ENCODE results near the gene TMEM44. TPM values are rescaled to one million over a fixed set of nuclear protein-coding genes. Genes with fewer than 3 reads are reported as not detected.

Gene TMEM44
- total and polyA plus RNA-seq, 9 of the 15 experiments (the other 6 are each of a cell fraction or from before 2014, with no cell fraction given): 0.53 to 18.1 (median 11.3) TPM

DNA sequence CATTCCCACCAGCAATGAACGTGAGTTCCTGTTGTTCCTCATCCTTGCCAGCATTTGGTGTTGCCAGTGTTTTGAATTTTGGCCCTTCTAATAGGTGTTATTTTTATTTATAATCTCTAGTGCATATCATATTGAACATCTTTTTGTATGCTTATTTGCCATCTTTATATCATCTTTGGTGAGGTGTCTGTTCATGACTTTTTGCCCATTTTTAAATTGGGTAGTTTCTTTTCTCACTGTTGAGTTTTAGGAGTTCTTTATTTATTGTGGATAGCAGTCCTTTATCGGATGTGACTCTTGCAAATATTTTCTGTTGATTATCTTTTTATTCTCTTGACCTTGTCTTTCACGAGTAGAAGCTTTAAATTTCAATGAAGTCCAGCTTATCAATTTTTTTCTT lies 86.2 kb downstream of the TMEM44 start:
- Histone ChIP-seq H3K27ac (ENCODE audit: extremely low read depth, low read depth, low read length) (no peak overlapping the region), H3K36me3 (ENCODE audit: control insufficient read depth, insufficient read depth, low read length) (no peaks in the 10 kb centered on the region), H3K79me2 (ENCODE audit: control insufficient read depth, insufficient read depth, low read length) (no peaks in the 10 kb centered on the region), H3K9ac (ENCODE audit: insufficient read depth in 1 of 2, low read depth in 2 of 2, low read length in 2 of 2) (no peak overlapping the region), H2AFZ (ENCODE audit: low read depth, low read length) (no peak overlapping the region), H4K20me1 (replicated peaks; ENCODE audit: control insufficient read depth, insufficient read depth, low read length) (no peaks in the 10 kb centered on the region), H3K4me1 (replicated peaks in 1 of 2; ENCODE audit: control insufficient read depth in 2 of 2, insufficient read depth in 2 of 2, low read length in 2 of 2) (peaks cover 0 to 3% of the 10 kb centered on the region in 2 experiments; a peak in 1 of 5 replicates), H3K4me2 (ENCODE audit: insufficient read depth, low read length) (no peak overlapping the region), H3K9me1 (ENCODE audit: control insufficient read depth, insufficient read depth, low read length) (no peaks in the 10 kb centered on the region), H3K4me3 (no peak overlapping the region), H3K27me3 (ENCODE audit: control insufficient read depth in 2 of 2, insufficient read depth in 2 of 2, low read length in 2 of 2) (no peaks in the 10 kb centered on the region), H3K9me3 (replicated peaks; ENCODE audit: control insufficient read depth, insufficient read depth, low read depth, low read length) (no peaks in the 10 kb centered on the region; the same call in 1 of the 2 replicates)
- ChIA-PET CTCF (ENCODE audit: low intra/inter-chr PET ratio) (no interaction called here), POLR2A (interaction anchor here (1.2 kb wide), 1 partner anchor 9 kb away, joined by 6 read pairs; no protein-coding TSS in a partner anchor)
- BruUV-seq (replicated peaks): no TSS peak
- in situ Hi-C loops (cut with MboI) (no loop called here), intact Hi-C loops (cut with micrococcal nuclease) (no loop called here)
- TF ChIP-seq PTBP1 (IDR thresholded peaks at IDR 0.05; ENCODE audit: low read depth, low read length) (no peak), RBM25 (IDR thresholded peaks at IDR 0.05; ENCODE audit: low read depth, low read length, severe bottlenecking) (peak; percentile 20), TRIM24 (IDR thresholded peaks at IDR 0.05) (peak in 1 of 2 experiments; percentile 44; a peak in 1 of 4 replicates), TRIM28 (IDR thresholded peaks at IDR 0.05) (peak; percentile 48; the same call in 1 of the 2 replicates), EZH2 (IDR thresholded peaks at IDR 0.05; ENCODE audit: borderline replicate concordance, low read depth, low read length) (no peak), CBX3 (IDR thresholded peaks at IDR 0.05; ENCODE audit: borderline replicate concordance in 1 of 2, low read length in 2 of 2) (peak in 1 of 2 experiments; percentile 51; a peak in 1 of 3 replicates)
- TF ChIP-seq, protein P1, sequence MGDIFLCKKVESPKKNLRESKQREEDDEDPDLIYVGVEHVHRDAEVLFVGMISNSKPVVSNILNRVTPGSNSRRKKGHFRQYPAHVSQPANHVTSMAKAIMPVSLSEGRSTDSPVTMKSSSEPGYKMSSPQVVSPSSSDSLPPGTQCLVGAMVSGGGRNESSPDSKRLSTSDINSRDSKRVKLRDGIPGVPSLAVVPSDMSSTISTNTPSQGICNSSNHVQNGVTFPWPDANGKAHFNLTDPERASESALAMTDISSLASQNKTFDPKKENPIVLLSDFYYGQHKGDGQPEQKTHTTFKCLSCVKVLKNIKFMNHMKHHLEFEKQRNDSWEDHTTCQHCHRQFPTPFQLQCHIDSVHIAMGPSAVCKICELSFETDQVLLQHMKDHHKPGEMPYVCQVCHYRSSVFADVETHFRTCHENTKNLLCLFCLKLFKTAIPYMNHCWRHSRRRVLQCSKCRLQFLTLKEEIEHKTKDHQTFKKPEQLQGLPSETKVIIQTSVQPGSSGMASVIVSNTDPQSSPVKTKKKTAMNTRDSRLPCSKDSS (IDR thresholded peaks at IDR 0.05; ENCODE audit: low read depth, partially characterized antibody): peak; percentile 26
- TF ChIP-seq, protein P2, sequence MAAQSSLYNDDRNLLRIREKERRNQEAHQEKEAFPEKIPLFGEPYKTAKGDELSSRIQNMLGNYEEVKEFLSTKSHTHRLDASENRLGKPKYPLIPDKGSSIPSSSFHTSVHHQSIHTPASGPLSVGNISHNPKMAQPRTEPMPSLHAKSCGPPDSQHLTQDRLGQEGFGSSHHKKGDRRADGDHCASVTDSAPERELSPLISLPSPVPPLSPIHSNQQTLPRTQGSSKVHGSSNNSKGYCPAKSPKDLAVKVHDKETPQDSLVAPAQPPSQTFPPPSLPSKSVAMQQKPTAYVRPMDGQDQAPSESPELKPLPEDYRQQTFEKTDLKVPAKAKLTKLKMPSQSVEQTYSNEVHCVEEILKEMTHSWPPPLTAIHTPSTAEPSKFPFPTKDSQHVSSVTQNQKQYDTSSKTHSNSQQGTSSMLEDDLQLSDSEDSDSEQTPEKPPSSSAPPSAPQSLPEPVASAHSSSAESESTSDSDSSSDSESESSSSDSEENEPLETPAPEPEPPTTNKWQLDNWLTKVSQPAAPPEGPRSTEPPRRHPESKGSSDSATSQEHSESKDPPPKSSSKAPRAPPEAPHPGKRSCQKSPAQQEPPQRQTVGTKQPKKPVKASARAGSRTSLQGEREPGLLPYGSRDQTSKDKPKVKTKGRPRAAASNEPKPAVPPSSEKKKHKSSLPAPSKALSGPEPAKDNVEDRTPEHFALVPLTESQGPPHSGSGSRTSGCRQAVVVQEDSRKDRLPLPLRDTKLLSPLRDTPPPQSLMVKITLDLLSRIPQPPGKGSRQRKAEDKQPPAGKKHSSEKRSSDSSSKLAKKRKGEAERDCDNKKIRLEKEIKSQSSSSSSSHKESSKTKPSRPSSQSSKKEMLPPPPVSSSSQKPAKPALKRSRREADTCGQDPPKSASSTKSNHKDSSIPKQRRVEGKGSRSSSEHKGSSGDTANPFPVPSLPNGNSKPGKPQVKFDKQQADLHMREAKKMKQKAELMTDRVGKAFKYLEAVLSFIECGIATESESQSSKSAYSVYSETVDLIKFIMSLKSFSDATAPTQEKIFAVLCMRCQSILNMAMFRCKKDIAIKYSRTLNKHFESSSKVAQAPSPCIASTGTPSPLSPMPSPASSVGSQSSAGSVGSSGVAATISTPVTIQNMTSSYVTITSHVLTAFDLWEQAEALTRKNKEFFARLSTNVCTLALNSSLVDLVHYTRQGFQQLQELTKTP (IDR thresholded peaks at IDR 0.05; ENCODE audit: low read depth in 1 of 2, partially characterized antibody in 2 of 2): peak in 1 of 2 experiments; percentile 99
- DNase-seq (ENCODE audit: extremely low read depth in 1 of 4, low spot score in 3 of 4): no peak
- ATAC-seq: no peak
- no peak for FAIRE-seq
- WGBS (ENCODE audit: insufficient coverage, low coverage, missing lambda C conversion rate): 27% methylated on average over 3 of the region's 3 CpGs
